Uterus (tissue), 2 donors: Measurements from ENCODE around the gene CCDC69.

Experiments used
- POLR2A ChIP-seq, 2 donors: fragments of 450-650 bp; IDR thresholded peaks; one replicate each; pipeline ENCODE4 v1.6.1; 2016; ENCODE audit warnings: antibody characterized with exemption in 2 of 2, mild to moderate bottlenecking in 1 of 2, moderate library complexity in 1 of 2
- TF ChIP-seq, protein P1 (sequence below), 4 experiments: fragments of 200-600 bp in 2 of 4; fragments of 450-650 bp in 2 of 4; sonication (generic) in 2 of 4; IDR thresholded peaks; one replicate each; pipeline ENCODE4 v1.5.1; 2016 to 2019; ENCODE audit warnings: antibody characterized with exemption in 4 of 4, mild to moderate bottlenecking in 2 of 4, moderate library complexity in 1 of 4

DNA sequence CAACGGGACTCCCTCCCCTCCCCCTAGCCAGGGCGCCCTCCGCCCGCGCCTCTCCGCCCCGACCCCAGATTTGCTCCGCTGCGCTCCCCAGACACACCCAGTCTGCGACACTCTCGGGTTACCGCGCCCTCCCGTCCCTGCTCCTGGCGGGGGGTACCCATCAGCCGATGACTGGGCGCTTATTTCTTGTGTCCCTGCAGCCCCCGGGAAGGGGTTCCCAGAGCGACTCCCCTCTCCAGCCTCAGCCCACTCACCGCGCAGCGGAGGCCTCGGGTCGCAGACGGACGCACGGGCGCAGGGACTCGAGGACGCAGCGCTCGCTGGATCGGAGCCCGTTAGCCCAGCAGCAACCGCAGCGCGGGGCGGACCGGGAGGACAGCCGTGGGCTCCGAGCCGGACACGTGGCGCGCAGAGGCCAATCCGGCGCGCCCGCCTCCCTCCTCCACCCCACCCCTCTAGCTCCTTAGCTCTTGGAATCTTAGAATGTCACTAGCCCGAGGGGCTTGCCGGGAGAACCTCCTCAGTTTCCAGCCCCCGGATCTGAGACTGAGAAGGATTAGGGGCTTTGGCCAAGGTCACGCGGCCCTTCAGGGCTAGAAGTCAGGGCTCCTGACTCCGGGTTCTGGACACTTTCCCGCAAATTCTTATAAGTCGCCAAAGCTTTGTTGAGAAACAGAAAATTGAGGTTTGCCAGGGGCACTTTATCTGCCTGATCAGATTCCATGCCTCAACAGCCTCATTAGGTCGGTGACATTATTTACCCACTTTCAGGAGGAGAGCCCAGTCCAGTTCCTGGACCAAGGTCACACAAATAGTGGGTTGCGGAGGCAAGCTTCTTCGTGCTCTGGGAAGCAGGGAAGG lies 66.2 kb downstream of the CCDC69 start, which contains the start of gene ANXA6:
- TF ChIP-seq, protein P1, sequence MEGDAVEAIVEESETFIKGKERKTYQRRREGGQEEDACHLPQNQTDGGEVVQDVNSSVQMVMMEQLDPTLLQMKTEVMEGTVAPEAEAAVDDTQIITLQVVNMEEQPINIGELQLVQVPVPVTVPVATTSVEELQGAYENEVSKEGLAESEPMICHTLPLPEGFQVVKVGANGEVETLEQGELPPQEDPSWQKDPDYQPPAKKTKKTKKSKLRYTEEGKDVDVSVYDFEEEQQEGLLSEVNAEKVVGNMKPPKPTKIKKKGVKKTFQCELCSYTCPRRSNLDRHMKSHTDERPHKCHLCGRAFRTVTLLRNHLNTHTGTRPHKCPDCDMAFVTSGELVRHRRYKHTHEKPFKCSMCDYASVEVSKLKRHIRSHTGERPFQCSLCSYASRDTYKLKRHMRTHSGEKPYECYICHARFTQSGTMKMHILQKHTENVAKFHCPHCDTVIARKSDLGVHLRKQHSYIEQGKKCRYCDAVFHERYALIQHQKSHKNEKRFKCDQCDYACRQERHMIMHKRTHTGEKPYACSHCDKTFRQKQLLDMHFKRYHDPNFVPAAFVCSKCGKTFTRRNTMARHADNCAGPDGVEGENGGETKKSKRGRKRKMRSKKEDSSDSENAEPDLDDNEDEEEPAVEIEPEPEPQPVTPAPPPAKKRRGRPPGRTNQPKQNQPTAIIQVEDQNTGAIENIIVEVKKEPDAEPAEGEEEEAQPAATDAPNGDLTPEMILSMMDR (IDR thresholded peaks at IDR 0.05) = no peak
- peak; percentile 67 to 70 for TF ChIP-seq POLR2A (IDR thresholded peaks at IDR 0.05)
